ENCODE results near the gene ALDH16A1.

ALDH16A1 gene

DNA sequence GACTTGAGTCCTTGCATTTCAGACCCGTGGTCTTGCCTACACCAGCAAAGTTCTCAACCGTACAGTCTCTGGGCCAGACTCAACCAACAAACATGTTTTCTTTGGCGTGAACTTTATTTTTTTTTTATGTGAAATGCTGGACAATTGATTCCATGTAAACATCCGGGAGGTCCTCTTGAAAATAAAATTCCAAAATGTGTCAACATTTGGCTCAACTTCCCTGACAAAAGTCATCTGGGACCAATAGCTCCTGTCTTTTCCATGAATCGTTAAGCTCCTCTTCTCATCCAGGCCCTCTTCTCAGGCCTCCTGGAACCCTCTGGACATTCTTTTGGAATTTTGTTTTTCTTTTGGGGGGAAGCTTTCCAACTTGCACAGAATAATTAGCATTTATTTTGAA lies 2.7 kb downstream of the ALDH16A1 start:
- TF ChIP-seq, protein P1, sequence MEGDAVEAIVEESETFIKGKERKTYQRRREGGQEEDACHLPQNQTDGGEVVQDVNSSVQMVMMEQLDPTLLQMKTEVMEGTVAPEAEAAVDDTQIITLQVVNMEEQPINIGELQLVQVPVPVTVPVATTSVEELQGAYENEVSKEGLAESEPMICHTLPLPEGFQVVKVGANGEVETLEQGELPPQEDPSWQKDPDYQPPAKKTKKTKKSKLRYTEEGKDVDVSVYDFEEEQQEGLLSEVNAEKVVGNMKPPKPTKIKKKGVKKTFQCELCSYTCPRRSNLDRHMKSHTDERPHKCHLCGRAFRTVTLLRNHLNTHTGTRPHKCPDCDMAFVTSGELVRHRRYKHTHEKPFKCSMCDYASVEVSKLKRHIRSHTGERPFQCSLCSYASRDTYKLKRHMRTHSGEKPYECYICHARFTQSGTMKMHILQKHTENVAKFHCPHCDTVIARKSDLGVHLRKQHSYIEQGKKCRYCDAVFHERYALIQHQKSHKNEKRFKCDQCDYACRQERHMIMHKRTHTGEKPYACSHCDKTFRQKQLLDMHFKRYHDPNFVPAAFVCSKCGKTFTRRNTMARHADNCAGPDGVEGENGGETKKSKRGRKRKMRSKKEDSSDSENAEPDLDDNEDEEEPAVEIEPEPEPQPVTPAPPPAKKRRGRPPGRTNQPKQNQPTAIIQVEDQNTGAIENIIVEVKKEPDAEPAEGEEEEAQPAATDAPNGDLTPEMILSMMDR (conservative IDR thresholded peaks at IDR 0.05; ENCODE audit: low read length) = no peak
- no peak for TF ChIP-seq EZH2phosphoT487 (IDR thresholded peaks at IDR 0.05; ENCODE audit: borderline replicate concordance)
- no peak overlapping the region for H3K4me3 ChIP-seq (ENCODE audit: low read length, poor library complexity, severe bottlenecking)
- H3K4me2 ChIP-seq (ENCODE audit: low read depth, low read length, poor library complexity, severe bottlenecking) = no peak overlapping the region
- no peaks in the 10 kb centered on the region for H4K20me1 ChIP-seq (ENCODE audit: insufficient read depth, low read length, poor library complexity, severe bottlenecking)
- no peaks in the 10 kb centered on the region for H3K36me3 ChIP-seq (ENCODE audit: insufficient read depth, low read length)
- no peaks in the 10 kb centered on the region for H3K9me3 ChIP-seq (ENCODE audit: insufficient read depth, low read depth, low read length)
- no peaks in the 10 kb centered on the region for H3K27me3 ChIP-seq (ENCODE audit: insufficient read depth, low read length, poor library complexity, severe bottlenecking)
- no peak overlapping the region for H2AFZ ChIP-seq (ENCODE audit: low read length)
- H3K9ac ChIP-seq (ENCODE audit: low read depth, low read length, poor library complexity, severe bottlenecking) = no peak overlapping the region
- H3F3A ChIP-seq (ENCODE audit: low read depth) = no peaks in the 10 kb centered on the region
- peaks cover 21% of the 10 kb centered on the region for H3K4me1 ChIP-seq (ENCODE audit: insufficient read depth, low read length, poor library complexity, severe bottlenecking)
- no peaks in the 10 kb centered on the region for H3K9me2 ChIP-seq (replicated peaks; ENCODE audit: low read depth, low read length)
- H3K79me2 ChIP-seq (ENCODE audit: insufficient read depth, low read length) = peaks cover 37% of the 10 kb centered on the region

DNA sequence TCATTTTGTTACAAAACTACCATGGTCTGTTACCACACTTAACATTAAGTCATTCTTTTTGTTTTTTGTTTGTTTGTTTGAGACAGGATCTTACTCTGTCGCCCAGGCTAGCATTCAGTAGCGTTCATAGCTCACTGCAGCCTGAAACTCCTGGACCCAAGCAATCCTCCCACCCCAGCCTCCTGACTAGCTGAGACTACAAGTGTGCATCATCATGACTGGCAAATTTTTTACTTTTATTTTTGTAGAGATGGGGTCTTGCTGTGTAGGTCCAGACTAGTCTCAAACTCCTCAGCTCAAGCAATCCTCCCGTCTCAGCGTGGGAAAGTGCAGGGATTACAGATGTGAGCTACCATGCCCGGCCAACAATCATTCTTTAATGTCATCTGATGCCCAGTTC lies 3.3 kb downstream of the ALDH16A1 start:
- no peak for TF ChIP-seq EZH2phosphoT487 (IDR thresholded peaks at IDR 0.05; ENCODE audit: borderline replicate concordance)
- TF ChIP-seq, protein P1 (conservative IDR thresholded peaks at IDR 0.05; ENCODE audit: low read length) = no peak
- no peak overlapping the region for H3K9ac ChIP-seq (ENCODE audit: low read depth, low read length, poor library complexity, severe bottlenecking)
- no peaks in the 10 kb centered on the region for H4K20me1 ChIP-seq (ENCODE audit: insufficient read depth, low read length, poor library complexity, severe bottlenecking)

GRCh38 chr19:49458567-49458903 lies 5.5 kb downstream of the ALDH16A1 start:
- no peaks in the 10 kb centered on the region for H3K9me3 ChIP-seq (ENCODE audit: insufficient read depth, low read depth, low read length)
- H3K9me2 ChIP-seq (replicated peaks; ENCODE audit: low read depth, low read length) = no peaks in the 10 kb centered on the region
- peak overlapping the region; percentile 42 for H3K9ac ChIP-seq (ENCODE audit: low read depth, low read length, poor library complexity, severe bottlenecking)
- no peaks in the 10 kb centered on the region for H3F3A ChIP-seq (ENCODE audit: low read depth)
- no peaks in the 10 kb centered on the region for H3K27me3 ChIP-seq (ENCODE audit: insufficient read depth, low read length, poor library complexity, severe bottlenecking)
- H2AFZ ChIP-seq (ENCODE audit: low read length) = no peak overlapping the region
- peaks cover 28% of the 10 kb centered on the region for H3K79me2 ChIP-seq (ENCODE audit: insufficient read depth, low read length)
- H3K4me3 ChIP-seq (ENCODE audit: low read length, poor library complexity, severe bottlenecking) = no peak overlapping the region
- TF ChIP-seq EZH2phosphoT487 (IDR thresholded peaks at IDR 0.05; ENCODE audit: borderline replicate concordance) = no peak
- TF ChIP-seq, protein P1 (conservative IDR thresholded peaks at IDR 0.05; ENCODE audit: low read length) = no peak
- peak overlapping the region; percentile 37 for H3K4me2 ChIP-seq (ENCODE audit: low read depth, low read length, poor library complexity, severe bottlenecking)
- peaks cover 17% of the 10 kb centered on the region for H3K4me1 ChIP-seq (ENCODE audit: insufficient read depth, low read length, poor library complexity, severe bottlenecking)
- H4K20me1 ChIP-seq (ENCODE audit: insufficient read depth, low read length, poor library complexity, severe bottlenecking) = no peaks in the 10 kb centered on the region
- H3K36me3 ChIP-seq (ENCODE audit: insufficient read depth, low read length) = no peaks in the 10 kb centered on the region

More for the DNA sequence above, 3.3 kb downstream of the ALDH16A1 start:
- Histone ChIP-seq H3K27me3 (ENCODE audit: insufficient read depth, low read length, poor library complexity, severe bottlenecking) (no peaks in the 10 kb centered on the region), H3K36me3 (ENCODE audit: insufficient read depth, low read length) (no peaks in the 10 kb centered on the region), H3K4me1 (ENCODE audit: insufficient read depth, low read length, poor library complexity, severe bottlenecking) (peaks cover 21% of the 10 kb centered on the region), H3K79me2 (ENCODE audit: insufficient read depth, low read length) (peaks cover 31% of the 10 kb centered on the region), H3F3A (ENCODE audit: low read depth) (no peaks in the 10 kb centered on the region), H3K4me3 (ENCODE audit: low read length, poor library complexity, severe bottlenecking) (no peak overlapping the region), H3K4me2 (ENCODE audit: low read depth, low read length, poor library complexity, severe bottlenecking) (no peak overlapping the region), H3K9me3 (ENCODE audit: insufficient read depth, low read depth, low read length) (no peaks in the 10 kb centered on the region), H3K9me2 (replicated peaks; ENCODE audit: low read depth, low read length) (no peaks in the 10 kb centered on the region), H2AFZ (ENCODE audit: low read length) (no peak overlapping the region)

All from Loucy (cell line).